Endometrium (tissue), 2 donors: Measurements from ENCODE around the gene CBLB.

Experiments
- FAIRE-seq: peaks from 2 replicates; lab custom pipeline; 2012; peaks lifted over from hg19 to GRCh38; lab: Jason Lieb, UNC
- donor health status: control.
- donor health status: control.

Gene CBLB

GRCh38 chr3:105845488-105845887 lies 23.3 kb downstream of the CBLB start:
- no peak for FAIRE-seq

DNA sequence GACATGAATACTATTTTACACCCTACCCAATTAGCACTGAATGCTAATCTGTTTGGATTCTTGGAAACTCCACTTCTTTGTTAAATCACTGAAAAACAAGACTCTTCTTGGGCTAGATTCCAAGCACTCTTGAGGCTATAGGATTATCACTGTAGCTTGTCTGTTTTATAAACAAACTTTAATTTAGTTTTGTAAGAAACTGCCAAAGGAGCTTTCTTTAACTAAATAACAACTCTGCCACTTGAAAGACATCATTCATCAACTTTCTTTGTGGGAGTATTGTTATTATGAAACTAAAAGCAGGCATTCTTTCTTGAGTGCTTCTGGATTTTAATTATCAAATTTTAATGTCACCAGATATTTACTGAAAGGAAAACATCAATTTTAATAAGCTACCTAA lies 24.1 kb downstream of the CBLB start:
- peak; percentile 31 for FAIRE-seq

- no peak for FAIRE-seq
These were observed 24.8 kb downstream of the CBLB start for GRCh38 chr3:105843994-105844393.

GRCh38 chr3:105842943-105843342 lies 25.9 kb downstream of the CBLB start:
- no peak for FAIRE-seq

- FAIRE-seq, result no peak
These were observed 26.4 kb downstream of the CBLB start for GRCh38 chr3:105842449-105842848.

DNA sequence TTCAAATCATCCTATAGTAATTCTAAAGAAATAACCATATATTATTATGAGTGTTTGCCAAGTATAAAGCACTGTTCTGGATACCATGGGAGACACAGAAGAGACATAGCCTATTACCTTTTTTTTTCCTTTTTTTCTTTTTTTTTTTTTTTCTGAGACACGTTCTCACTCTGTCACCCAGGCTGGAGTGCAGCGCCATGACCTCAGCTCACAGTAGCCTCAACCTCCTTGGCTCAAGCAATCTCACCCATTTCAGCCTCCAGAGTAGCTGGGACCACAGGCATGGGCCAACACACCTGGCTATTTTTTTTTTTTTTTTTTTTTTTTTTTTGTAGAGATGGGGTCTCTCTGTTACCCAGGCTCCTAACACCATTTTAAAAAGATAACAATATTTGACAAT lies 30.9 kb downstream of the CBLB start:
- FAIRE-seq, result no peak

DNA sequence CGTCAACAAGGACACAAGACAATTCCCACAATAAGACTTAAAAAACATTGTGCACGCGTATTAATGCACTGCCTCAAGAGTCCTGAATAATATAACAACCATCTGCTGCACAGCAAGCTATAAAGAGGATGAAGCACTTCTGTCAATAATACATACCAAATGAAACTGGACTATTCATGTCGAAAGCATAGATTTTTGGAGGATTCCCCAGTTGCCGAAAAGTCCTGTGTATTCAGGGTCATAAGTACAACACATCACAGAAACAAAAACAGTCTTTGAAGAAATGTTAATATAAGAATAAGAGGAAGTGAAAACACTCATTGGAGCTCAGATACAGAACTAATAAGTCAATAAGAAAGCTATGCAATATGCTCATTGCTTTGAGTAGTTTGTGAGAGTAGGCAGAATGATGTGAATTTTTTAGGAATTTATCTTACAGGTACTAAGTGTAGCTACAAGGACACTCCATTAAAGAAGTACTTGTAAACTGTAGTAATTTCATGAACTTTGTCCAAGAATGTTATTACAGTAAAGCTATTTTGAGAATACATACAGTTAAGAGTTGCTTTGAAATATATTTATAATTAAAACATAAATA lies 31.6 kb downstream of the CBLB start:
- FAIRE-seq, result peak; percentile 18

DNA sequence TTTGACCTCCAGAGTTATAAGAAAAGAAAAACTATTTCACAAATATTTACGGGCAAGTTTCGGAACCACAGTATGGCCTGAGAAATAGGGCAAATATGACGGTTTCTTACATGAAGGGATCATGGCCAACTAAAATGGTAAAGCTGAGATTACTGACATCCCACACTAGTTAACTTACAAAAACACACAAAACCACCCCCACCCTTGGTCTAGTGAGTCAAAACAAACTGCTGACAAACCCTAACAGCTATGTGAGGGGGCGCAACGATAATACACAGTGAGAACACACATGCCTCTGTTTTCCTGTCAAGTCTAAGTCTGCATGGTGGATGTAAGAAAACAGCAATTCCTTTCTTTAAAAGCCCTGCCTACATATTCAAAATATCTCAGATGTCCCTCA lies 32.3 kb downstream of the CBLB start:
- no peak for FAIRE-seq

DNA sequence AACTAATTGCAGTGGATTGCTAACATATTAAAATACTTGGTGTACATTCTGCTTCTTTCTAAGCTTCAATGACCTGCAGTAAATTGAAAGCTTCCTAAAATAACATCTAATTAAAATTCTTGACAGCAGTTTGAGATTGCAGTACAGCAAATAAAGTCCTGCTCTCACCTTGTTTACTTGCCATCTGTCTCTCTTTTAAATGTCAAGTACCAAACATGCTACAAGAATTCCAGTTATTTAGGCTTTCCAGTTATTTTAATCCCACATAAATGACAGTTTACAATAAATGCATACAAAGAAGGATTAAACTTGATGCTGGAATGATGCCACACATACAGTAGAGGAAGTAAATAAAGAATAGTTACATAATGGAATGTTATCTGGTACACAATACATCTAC lies 33.2 kb downstream of the CBLB start:
- no peak for FAIRE-seq

DNA sequence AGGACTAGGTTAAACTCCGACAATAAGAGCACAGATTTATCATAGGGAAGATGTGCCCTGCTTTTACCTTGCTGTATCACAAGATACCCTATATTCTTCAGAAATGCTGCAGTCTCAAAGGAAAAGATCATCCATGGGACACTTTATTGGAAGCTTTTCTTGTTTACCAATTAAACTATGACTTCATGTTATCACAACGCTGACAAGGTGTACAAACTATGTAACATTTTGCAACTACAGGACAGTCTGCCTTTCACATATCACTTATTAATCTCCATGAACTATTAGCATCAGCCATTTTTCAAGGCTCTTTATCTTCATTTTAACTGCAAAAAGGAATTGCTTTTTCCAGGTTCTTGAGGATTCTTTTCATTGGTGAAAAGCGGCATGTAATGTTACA lies 34.0 kb downstream of the CBLB start:
- no peak for FAIRE-seq

GRCh38 chr3:105832644-105833043 lies 36.2 kb downstream of the CBLB start:
- no peak for FAIRE-seq

GRCh38 chr3:105830836-105831235 lies 38.0 kb downstream of the CBLB start:
- FAIRE-seq, result no peak

DNA sequence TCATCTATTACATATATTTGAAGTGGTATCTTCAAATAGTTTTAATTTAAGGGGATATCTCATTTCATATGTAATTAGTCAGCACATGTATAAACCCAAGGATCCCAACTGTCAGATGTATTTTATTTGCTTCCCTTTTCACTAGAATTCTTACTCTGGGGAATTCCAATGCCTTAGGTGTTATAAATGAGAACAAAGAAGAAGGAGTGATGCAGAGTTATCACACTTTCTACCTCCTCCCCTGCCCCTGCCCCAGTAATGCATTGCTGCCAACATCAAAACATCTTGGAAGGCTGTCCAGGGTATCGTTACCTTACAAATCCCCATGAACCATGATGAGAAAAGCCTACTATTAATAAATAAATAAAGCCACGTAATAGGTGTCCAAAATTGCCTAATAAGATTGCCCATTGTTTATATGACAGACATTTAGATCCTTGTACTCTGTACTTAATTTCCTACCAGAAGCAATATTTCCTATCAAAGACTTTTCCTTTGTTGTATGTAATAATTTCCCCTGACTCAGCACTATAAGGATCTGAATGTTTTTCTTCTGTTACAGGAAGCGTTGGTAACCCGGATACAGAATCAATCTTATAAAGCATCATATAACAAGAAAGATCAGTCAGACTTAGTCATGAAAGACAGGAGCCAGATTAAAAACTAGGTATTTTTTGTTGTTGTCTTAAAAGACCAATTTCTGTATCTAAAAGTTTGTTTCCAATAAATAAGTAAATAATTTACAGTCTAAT lies 38.8 kb downstream of the CBLB start:
- FAIRE-seq, result peak; percentile 64

- no peak for FAIRE-seq
These were observed 39.6 kb downstream of the CBLB start for GRCh38 chr3:105829229-105829628.

DNA sequence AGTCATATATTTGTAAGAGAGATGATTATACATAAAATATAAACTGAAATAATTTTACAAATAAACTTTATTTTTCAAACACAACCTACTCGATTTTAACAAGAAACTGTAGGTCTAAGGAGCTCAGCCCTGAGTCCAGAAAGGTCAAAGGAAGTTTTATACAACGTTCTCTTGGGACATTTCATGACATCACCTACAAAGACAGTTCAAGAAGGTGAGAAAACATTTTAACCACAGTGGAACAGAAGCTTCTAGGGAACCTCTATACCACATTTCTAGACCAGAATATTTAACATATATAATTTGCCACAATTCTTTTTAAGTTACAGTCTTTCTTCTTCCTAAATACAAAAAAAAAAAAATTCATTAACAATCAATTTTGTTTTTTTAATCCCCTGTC lies 40.1 kb downstream of the CBLB start:
- FAIRE-seq, result no peak

GRCh38 chr3:105827959-105828358 lies 40.9 kb downstream of the CBLB start:
- no peak for FAIRE-seq

- FAIRE-seq, result no peak
These were observed 41.8 kb downstream of the CBLB start for GRCh38 chr3:105826778-105827634.

DNA sequence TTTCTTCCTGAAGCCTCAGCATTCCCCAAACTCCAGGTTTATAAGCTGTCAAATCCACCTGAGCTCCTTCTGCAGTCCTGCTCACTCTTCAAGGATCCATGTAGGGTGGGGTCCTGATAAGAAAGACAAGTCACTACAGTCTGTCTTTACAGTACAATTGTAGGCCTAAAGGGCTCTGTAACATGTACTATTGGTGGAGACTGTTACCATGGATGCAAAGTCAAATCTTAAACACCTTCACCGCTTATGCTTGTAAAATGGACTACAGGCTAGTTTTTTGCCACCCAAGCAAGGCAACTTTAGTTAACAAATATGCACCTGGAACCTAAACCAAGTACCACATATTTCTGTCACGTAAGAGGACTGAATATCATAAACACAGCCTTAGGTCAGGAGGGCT lies 44.7 kb downstream of the CBLB start:
- FAIRE-seq, result no peak

- no peak for FAIRE-seq
These were observed 45.5 kb downstream of the CBLB start for GRCh38 chr3:105823149-105823867.

DNA sequence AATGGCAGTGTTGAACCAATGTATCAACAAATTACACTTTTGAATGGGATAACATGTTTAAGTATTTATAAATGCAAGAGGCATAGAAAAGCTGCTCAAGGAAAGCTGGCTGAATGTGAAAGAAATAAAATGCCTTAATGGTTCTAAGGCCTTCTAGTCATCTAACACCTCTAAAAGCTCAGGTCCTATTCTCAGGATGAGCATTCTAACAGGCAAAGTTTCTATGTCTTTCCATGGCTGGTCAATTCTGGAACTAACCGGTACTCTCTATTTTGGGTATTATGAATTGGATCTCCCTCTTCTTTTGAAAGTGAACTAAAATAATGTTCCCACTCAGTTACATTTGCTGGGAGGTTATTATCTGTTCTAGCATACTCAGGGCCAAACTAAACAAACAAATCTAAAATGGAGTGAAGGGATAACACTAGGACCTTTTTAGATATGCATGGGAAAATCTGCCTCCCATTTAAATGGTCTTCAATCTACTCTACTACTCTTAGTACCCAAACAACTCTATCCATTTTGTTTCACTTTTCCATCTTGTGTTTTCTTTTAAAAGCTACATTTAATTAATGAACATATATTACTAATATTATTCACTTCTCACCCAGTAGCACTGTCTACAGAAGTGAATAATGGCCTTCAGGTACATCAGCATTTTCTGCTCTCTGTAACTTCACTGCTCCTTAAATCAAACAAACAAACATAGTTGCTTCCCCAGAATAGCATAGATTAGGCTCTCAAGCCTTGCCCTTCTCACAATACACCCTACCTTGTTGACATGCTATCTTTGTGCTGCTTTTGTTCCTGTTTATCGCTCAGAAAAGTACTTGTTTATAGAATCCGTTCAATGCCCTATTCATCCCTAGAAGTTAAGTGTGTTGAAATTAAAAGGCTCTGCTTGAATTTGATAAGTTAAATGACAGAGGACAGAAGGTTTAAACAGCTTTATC lies 46.4 kb downstream of the CBLB start:
- no peak for FAIRE-seq

GRCh38 chr3:105821433-105821832 lies 47.4 kb downstream of the CBLB start:
- no peak for FAIRE-seq
